Measurements from ENCODE around the gene VENTX.

Gene VENTX

DNA sequence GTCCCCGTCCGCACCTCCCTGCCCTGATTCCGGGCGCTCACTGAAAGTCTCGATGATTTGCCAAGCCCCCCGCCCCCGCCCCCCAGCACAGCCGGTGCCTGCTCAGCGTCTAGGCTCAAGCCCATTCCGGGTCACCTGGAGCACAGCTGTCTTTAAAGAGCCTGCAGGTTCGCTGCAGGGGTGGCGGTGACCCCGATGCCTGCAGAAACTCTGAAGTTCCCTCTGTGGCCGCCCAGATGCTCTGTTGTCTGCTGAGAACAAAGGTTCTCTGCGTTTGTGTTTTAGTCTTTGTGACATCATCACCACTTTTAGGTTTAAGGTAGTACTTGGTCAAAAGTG lies 780 bp downstream of the VENTX start:
- DNase-seq, result no peak

DNA sequence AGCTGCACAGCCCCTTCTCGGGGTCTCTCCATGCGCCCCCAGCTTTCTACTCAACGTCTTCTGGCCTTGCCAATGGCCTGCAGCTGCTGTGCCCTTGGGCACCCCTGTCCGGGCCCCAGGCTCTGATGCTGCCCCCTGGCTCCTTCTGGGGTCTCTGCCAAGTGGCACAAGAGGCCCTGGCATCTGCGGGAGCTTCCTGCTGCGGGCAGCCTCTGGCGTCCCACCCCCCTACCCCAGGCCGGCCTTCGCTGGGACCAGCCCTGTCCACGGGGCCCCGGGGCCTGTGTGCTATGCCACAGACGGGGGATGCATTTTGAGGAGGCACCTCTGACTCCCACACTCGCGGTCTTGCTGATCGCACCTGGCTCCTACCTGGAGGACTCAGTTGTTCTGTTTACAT lies 2.3 kb downstream of the VENTX start:
- no peak for DNase-seq

DNA sequence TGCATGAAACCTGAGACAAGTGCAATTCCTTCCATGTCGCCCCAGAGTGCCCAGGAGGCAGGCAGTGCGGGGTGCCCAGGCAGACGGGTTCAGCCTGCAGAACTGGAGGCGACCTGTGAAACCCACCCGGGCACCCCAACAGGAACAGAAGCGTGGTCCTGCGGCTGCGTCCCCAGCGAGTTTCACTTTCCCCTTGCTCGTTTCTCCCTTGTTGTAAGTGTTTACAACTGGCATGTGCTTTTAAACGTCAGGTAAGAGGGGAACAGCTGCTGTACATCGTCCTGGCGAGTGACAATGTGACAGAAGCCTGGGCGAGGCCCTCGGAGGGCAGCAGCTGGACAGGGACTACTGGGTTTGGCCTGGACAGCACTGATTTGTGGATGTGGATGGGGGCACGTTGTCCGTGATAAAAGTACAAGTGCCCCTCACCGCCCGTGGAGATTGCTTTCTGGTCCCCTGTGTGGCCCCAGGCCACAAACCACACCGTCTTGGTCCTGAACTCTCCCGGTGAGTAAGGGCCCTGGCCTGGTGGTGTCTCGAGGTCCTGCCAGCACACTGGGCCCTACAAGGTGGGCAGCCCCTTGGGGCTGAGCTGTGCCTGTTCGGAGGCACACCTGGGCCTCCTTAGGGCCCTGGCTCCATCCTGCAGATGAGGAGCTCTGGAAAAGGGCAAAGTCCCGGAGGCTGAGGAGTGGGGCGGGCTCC lies 4.0 kb downstream of the VENTX start:
- no peak for DNase-seq

DNA sequence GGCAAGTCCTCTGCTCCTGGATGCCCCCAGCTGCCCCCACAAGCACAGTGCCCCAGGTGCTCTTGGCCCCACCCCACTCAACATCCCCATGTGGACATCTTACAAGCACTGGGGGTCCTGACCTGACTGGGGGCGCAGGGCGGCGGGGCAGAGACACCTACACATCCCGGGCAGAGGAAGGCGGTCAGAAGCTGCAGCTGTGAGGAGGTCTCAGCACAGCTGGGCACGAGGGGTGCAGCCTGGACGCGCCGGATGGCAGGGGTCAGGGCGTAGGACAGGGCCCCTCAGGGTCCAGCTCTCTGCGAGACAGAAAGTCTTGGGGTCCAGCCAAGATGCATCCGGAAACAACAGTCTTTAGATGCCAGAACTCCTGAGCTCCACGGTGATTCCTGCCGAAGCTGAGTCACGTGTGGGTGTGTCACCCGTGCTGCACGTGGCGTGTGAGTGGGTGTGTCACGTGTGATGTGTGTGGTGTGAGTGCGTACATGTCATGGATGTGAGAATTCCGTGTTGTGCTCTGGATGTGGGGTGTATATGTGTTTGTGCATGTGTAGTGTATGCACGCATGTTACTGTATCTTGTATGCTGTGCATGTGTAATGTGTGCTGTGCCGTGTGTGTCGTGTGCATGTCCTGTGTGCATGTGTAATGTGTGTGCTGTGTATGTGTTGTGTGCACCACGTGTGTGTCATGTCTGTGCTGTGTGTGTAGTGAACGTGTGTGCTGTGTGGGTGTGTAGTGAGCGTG lies 5.1 kb downstream of the VENTX start:
- DNase-seq, result no peak

DNA sequence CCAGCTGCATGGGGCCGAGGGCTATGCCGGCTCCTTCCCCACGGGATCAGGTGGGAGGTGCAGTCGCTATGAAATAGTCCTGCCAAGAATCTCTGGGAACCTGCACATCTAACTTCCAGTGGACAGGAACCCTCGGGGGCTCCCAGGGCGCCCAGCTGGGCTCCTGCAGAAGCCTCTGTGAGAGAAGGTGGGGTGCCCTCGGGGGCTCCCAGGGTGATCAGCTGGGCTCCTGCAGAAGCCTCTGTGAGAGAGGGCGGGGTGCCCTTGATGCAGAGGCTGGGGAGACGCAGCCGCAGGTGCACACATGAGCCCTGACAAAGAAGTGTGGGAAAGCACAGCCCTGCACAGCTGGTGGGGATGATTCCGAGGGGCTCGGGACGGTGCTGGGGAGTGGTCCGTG lies 5.9 kb downstream of the VENTX start:
- no peak for DNase-seq

DNA sequence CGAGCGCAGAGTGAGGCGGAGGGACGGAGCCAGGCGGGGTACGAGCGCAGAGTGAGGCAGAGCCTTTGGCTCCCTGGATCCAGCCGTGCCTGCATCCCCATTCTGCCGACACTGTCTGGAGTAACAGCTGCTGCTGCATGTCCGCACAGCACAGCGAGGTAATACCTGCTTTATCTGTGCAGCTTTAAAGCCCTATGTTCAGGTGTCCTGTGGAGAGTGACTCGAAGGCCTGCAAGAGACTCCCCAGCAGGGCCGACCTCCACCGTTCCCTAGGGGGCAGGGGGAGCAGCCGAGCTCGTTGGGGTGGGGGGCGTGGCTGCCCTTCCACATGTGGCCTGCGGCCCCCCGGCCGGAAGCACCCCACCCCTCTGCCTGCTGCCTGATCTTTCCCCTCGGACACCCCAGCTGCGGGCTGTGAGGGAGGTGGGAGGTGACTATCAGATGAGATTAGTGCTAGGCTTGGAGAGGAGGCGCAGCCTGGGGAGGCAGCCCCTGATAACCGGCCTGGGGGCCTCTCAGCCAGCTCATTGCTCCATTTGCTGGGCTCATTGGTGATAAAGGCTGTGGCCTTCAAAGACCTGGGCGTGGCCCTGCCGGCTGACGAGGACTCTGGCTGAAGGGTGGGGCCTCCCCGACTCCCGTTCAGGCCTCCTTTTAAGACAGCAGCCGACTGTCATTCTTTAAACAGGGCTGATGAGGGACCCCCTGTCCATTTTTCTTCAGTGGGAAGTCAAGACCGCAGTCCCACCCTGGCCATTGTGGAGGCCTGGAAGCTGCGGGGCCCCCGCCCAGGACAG lies 8.0 kb downstream of the VENTX start:
- no peak for DNase-seq

DNA sequence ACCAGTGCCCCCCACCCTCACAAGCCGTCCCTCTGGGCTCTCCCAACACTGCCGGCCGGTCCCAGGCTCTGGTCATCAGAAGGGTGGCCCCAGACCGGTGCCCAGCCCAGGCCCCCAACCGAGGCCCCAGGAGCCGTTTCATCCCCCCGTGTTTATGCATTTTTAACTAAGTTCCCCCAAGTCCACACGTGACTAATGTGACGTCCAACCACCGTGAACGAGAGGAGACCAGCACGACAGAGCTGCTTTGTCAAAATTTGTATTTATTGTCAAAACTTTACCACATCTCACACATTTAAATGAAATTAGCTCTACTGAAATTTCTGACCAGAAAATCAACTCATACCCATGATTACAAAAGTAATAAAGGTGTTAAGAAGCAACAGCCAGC lies 8.6 kb downstream of the VENTX start:
- no peak for DNase-seq

DNA sequence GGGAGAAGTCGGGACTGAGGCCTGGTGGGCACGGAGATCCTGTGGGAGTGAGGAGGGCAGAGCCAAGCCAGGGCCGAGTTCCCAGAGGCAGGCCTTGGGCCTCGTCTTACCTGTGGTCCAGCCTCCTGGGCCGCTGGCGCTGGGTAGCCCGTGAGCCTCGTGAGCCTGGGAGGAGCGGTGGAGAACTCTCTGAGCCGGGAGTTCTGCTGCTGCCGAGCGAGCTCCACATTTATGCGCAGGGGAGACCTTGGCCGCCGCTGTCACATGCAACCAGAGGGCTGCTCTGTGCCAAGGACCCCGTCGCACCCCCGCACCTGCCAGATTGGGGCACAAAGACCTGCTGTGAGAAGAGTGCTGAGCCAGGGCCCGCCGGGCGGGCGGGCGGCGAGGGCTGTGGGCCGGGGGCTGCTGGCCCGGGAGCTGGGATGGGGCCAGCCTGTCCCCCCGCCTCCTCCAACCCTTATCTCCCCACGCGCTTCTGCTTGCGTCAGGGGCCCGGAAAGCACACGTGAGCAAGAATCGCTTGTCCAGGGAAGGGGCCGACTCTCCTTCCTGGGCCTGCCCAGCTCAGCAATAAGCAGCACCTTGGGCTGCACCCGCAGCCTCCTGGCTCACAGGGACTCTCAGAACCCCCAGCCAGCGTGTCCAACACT lies 10.2 kb downstream of the VENTX start:
- no peak for DNase-seq

DNA sequence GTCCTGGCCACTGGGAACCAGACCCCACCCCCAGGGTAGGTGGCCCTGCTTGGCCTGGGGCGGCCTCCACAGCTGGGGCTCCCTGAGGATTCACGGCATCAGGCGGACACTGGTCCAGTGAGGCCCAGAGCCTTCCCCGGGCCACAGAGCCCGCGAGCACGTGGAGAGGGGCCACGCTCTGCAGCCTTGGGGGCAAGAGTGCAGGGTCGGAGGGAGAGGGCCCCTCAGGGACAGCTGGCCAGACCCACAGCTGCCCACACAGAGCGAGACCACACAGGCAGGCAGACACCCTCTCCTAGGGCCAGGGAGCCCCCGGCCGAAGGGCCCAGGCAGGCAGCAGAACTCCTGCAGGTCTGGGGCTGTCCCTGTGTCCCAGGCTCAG lies 10.7 kb downstream of the VENTX start:
- DNase-seq, result no peak

DNA sequence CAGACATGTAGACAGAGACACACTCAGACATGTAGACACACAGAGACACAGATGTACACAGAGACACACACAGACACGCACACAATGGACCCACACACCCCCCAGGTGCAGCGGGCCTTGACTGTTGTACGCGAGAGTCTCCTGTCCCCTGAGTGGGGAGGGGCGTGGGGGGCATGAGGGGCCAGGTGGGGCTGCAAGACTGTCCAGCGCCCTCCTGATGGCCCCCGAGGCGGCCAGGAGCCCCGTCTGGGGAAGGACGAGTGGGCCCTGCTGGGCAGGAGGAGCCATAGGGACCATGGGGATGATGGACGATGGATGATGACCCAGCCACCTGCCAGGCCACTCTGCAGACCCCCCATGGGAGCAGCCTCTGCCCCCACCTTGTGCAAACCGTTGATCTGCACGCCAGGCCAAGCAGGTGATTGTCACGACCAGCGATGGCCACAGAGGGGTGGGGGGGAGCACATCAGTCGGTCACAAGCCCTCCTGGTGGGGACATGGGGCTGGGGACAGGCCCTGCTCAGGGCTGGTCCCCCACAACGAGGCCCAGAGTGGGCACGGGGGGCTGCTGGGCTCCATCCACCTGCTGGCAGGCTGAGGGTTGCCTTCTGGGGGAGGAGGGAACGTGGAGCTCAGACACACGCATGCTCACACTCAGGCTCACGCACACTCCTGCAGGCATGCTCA lies 11.6 kb downstream of the VENTX start:
- DNase-seq, result no peak

DNA sequence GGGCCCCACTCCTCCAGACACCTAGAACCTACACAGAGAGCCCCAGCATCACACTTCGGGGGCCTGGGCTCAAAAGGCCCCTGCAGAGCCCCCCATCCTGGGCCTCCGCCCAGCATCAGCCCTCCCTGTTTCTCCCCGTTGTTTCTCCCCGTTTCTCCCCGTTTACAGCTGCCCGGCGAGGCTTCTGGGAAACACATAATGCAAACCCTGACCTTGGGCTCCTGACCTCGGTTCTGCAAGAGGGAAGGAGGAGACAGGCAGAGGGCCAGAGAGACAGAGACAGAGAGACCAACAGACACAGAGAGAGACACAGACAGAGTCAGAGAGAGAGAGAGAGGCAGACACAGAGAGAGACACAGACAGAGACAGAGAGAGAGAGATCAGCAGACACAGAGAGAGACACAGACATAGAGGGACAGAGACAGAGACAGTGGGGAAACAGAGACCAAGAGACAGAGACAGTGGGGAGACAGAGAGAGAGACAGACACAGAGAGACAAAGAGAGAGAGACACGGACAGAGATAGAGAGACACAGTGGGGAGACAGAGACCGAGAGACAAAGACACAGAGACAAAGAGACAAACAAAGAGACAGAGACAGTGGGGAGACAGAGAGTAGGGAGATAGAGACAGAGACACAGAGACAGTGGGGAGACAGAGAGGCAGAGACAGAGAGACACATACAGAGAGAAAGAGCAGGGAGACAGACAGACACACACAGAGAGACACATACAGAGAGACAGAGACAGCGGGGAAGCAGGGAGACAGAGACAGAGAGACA lies 12.5 kb downstream of the VENTX start:
- no peak for DNase-seq

DNA sequence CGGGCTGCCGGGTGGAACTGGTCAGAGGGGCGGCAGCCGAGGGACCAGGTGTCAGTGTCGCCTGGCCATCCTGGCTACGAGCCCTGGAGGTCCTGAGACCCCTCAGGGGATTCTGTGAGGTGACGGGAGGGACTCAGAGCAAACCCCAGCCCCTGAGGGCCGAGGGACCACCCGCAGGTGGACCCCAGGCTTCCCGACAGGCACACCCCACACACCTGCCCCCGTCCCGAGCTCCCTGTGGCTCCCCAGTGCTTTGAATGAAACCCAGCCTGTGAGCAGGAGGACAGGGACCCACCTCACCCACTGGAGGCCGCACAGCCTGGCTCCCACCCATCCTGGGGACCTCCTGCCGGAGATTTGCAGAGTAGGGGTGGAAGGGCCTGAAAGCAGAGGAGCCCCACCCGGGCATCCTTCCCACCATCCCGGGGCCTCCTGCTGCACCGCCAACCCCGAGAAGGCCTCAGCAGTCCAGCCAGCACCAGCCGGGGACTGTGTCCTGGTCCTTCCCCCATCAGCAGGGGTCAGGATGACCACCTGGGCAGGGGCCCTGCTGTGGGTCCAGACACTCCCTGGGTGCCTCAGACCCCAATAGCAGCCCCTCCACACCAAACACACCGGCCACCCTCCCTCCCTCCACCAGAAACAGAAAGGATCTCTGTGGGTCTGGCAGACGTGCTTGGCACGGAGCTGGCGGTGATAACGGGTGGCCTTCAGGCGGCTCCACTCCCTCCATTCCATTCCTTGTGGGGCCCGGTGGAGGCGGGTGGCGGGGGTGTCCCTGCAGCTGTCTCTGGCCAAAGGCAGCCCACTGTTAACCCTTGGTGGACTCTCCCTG lies 13.9 kb downstream of the VENTX start:
- DNase-seq, result no peak

DNA sequence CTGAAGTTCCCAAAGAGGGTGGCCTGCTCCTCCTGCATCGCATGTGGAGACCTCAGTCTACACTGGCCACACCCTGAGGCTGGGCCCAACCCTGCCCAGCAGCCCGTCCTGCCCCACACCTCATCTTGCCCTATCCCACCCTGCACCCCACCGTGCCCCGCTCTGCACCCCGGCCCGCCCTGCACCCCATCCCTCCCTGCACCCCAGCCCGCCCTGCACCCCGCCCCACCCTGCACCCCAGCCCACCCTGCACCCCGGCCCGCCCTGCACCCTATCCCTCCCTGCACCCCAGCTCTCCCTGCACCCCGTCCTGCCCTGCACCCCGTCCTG lies 14.5 kb downstream of the VENTX start:
- no peak for DNase-seq

DNA sequence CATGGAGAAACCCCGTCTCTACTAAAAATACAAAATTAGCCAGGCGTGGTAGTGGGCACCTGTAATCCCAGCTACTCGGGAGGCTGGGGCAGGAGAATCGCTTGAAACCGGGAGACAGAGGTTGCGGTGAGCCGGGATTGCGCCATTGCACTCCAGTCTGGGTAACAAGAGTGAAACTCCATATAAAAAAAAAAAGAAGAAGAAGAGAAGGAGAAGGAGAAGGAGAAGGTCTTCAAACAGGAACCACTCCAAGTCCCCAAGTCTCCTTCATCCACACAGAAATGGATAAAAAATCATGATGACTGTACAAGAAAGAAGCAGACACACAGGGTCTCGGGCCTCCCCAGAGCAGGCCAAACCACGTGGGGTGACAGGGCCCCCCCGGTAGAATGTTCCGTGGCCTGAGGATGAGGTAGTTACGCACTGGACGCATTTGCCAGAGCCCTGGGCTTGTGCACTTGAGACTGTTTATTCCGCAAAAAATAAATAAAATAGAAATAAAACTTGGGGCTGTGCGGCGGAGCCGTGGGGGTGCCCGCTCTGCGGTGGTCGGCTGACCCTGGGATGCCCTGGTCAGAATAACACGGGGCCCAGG lies 15.8 kb downstream of the VENTX start:
- no peak for DNase-seq

DNA sequence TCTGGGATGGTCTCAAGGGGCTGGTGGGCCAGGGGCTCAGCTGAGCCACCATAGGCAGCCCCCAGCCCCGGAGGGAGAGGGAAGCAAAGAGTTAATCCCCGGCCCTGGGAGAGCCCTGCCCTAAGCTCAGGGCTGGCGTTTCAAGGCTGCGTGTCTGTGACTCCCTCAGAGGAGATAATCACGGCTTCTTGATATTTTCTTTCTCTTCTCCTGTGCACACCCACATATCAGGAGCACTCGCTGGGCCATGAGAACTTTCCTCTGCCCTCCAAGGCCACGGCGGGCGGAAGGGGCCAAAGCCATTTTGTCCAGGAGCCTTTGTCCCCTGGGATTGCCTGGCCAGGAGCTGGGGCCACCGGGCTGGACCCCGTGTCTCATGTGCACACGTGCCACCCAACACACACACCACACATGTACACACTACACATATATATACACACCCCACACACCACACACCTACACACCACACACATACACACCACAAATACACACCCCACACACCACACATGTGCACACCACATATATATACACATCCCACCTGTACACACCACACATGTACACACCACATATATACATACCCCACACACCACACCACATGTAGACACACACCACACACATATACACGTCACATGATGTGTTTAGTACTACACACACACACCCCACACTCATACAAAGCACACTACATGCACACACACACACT lies 16.9 kb downstream of the VENTX start:
- DNase-seq, result no peak

DNA sequence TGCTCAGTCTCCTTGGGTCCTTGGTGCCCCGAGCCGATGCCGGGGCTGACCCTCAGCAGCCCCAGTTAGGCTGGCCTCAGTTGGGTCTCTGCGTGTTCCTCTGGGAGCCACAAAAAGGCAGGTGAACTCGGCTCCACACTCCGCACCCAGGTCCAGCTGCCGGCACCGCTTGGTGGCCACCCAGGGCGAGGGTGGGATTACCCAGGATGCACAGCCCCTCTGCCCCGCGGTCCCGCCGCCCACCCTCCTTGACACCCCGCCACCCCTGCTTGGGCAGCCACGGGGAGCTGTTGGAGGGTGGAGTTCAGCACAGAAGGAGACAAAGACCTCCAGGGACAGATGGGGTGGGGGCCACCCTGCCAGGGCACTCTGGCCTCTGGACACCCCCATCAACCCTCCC lies 17.7 kb downstream of the VENTX start:
- DNase-seq, result no peak

DNA sequence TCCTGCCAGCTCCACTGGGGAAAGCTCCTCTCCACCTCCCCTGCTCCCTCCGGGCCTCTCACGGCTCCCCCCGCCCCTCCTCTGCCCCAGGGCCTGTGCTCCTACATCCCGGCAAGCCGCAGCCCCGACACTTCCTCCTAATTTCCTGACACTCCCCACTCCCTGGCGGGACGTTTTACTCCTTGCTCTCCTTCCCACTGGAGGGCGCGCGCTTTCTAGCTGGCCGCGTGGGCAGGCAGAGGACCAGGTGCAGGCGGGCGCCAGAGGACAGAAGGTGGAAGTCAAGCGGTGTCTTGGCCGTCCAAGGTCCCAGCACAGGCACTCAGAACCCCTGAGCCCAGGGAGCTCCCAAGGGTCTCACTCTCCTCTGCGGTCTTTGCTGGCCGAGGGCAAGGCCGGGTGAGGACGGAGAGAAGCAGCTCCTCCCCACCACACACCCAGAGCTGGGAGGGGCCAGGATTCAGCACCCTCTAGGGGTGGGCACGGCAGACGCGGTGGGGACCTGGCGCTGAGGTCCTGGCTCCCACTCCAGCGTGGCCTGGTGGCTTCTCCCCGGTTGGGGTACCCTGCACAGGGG lies 19.9 kb downstream of the VENTX start:
- DNase-seq, result no peak

DNA sequence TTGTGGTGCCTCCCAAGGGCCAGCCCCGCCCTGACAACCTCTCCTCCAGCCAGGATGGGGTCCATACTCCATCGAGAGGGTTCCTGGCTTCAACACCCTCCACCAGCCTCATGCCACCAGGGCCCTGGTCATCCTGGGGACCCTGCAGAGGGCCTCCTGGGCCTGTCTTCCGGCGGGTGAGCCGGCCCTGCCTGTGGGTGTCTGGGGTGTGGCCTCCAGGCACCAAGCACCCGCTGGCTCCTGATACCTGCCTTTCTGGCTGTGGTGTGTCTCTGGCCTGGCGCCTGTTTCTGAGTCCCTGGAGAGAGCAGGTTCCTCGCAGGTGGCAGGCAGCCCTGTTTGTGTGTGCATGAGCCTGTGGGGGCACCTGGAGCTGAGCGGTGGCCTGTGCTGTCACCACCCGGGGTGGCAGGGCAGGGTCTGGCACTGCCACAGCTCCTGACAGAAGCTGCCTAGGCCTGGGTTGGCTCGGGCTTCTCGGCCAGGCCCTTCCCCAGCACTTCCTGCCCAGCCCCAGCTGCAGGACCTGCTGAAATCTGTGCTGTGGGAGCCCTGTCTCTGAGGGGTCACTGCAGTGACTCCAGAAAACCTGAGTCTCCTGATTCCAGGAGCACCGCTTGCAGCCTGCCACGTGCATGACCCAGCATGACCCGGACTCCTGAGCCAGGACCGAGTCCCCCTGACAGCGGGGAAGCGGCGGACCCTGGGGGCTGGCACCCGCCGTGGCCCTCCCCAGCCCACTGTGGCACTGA lies 20.6 kb downstream of the VENTX start:
- no peak for DNase-seq

All from activated T-cell treated with anti-CD3 and anti-CD28 coated beads for 4 hours (primary cell).